Endothelial cell of umbilical vein (primary cell): ENCODE results near the gene KRTAP13-3. TPM values are rescaled to one million over a fixed set of nuclear protein-coding genes. Genes with fewer than 3 reads are reported as not detected.

Experiments
- BruUV-seq: library from RNA; stranded (reverse); fragments of 400-500 nt; replicated peaks from 2 replicates; lab custom pipeline; 2021; lab: Mats Ljungman, UMichigan
- CTCF ChIA-PET: fragments of 300-600, 350-600 bp; sonication (Branson Sonifier 250); formaldehyde crosslinking; loops from one replicate; lab custom pipeline; 2021; ENCODE audit warnings: antibody characterized with exemption, inconsistent platforms; lab: Charles Lee
- POLR2A ChIA-PET: fragments of 300-600, 350-600 bp; sonication (Branson Sonifier 250); formaldehyde crosslinking; loops from one replicate; lab custom pipeline; 2021; ENCODE audit warnings: antibody characterized with exemption, inconsistent platforms; lab: Charles Lee
- DNase-seq: peaks from one replicate; pipeline ENCODE4 v3.0.0-alpha.2; 2011; ENCODE audit warnings: low read depth, low spot score
- FAIRE-seq: peaks from 2 replicates; lab custom pipeline; 2011; peaks lifted over from hg19 to GRCh38; lab: Jason Lieb, UNC
- H2AFZ ChIP-seq: 2 replicates; pipeline ENCODE4 v1.6.0; 2012; ENCODE audit warnings: low read depth, low read length, control low read depth, inconsistent platforms
- H3K27ac ChIP-seq: 2 replicates; pipeline ENCODE4 v1.5.1; 2011; ENCODE audit warnings: low read depth, mild to moderate bottlenecking, control low read depth, low read length, moderate library complexity; ENCODE audit not compliant: insufficient read depth
- H3K27me3 ChIP-seq, 2 experiments: 2 replicates each; pipeline versions ENCODE4 v1.6.0 to v1.6.1; 2011; ENCODE audit warnings: low read length in 2 of 2, mixed read lengths in 1 of 2; ENCODE audit not compliant: control insufficient read depth in 2 of 2, insufficient read depth in 2 of 2
- H3K36me3 ChIP-seq, 2 experiments: 2 replicates in 1 of 2; 3 replicates in 1 of 2; pipeline ENCODE4 v1.5.1; 2011; ENCODE audit warnings: low read length in 2 of 2, mild to moderate bottlenecking in 1 of 2, moderate library complexity in 1 of 2; ENCODE audit not compliant: control insufficient read depth in 2 of 2, insufficient read depth in 2 of 2; ENCODE audit errors: extremely low read depth in 1 of 2
- H3K4me1 ChIP-seq: 3 replicates; pipeline ENCODE4 v1.5.1; 2011; ENCODE audit warnings: mild to moderate bottlenecking, low read length; ENCODE audit not compliant: control insufficient read depth, insufficient read depth; ENCODE audit errors: extremely low read depth
- H3K4me2 ChIP-seq: 2 replicates; pipeline ENCODE4 v1.6.1; 2011; ENCODE audit warnings: low read length, control low read depth, mixed read lengths; ENCODE audit not compliant: insufficient read depth
- H3K4me3 ChIP-seq, 3 experiments: fragments of 200-600 bp in 1 of 3; sonication (generic), shearing (Covaris generic) in 1 of 3; replicated peaks in 1 of 3; 2 replicates each; pipeline ENCODE4 v1.5.1; 2011 to 2016; ENCODE audit warnings: control low read depth in 3 of 3, low read length in 3 of 3, mild to moderate bottlenecking in 2 of 3, inconsistent platforms in 1 of 3, low read depth in 1 of 3, moderate library complexity in 1 of 3; ENCODE audit not compliant: insufficient read depth in 1 of 3
- H3K79me2 ChIP-seq: 2 replicates; pipeline ENCODE4 v1.6.0; 2012; ENCODE audit warnings: low read length, inconsistent platforms; ENCODE audit not compliant: control insufficient read depth, insufficient read depth
- H3K9ac ChIP-seq: replicated peaks from 2 replicates; pipeline ENCODE3; 2011; ENCODE audit warnings: low read length, control low read depth; ENCODE audit not compliant: insufficient read depth; ENCODE audit errors: extremely low read depth
- H3K9me1 ChIP-seq: replicated peaks from 3 replicates; pipeline ENCODE4 v1.6.0; 2011; ENCODE audit warnings: mild to moderate bottlenecking, low read length; ENCODE audit not compliant: control insufficient read depth, insufficient read depth; ENCODE audit errors: extremely low read depth
- H3K9me3 ChIP-seq: replicated peaks from 2 replicates; pipeline ENCODE4 v1.5.1; 2012; ENCODE audit warnings: low read length, inconsistent platforms; ENCODE audit not compliant: control insufficient read depth, insufficient read depth
- H4K20me1 ChIP-seq: replicated peaks from 2 replicates; pipeline ENCODE3; 2011; ENCODE audit warnings: mild to moderate bottlenecking, low read length; ENCODE audit not compliant: control insufficient read depth, insufficient read depth; ENCODE audit errors: extremely low read depth
- EZH2 ChIP-seq: IDR thresholded peaks from 2 replicates; pipeline ENCODE4 v1.6.1; 2012; ENCODE audit warnings: borderline replicate concordance, low read depth, mild to moderate bottlenecking, moderate library complexity, low read length, inconsistent platforms; ENCODE audit not compliant: severe bottlenecking
- FOS ChIP-seq: IDR thresholded peaks from 2 replicates; pipeline ENCODE4 v1.6.1; 2011; ENCODE audit warnings: mild to moderate bottlenecking, low read length, moderate library complexity, borderline replicate concordance; ENCODE audit not compliant: insufficient read depth
- GATA2 ChIP-seq: IDR thresholded peaks from 2 replicates; pipeline ENCODE4 v1.7.0; 2011; ENCODE audit warnings: low read depth, mild to moderate bottlenecking, moderate library complexity, mixed read lengths, low read length; ENCODE audit not compliant: insufficient read length, insufficient read depth
- JUN ChIP-seq: IDR thresholded peaks from 2 replicates; pipeline ENCODE4 v1.6.1; 2011; ENCODE audit warnings: borderline replicate concordance, low read depth; ENCODE audit not compliant: insufficient read length, insufficient read depth
- MYC ChIP-seq: IDR thresholded peaks from one replicate; pipeline ENCODE4 v1.6.1; 2011; ENCODE audit warnings: mild to moderate bottlenecking, low read depth, low read length
- POLR2A ChIP-seq: IDR thresholded peaks from 2 replicates; pipeline ENCODE4 v1.6.1; 2012; ENCODE audit warnings: low read depth, mild to moderate bottlenecking, control low read depth, low read length
- POLR2AphosphoS5 ChIP-seq: IDR thresholded peaks from 2 replicates; pipeline ENCODE4 v1.6.1; 2012; ENCODE audit warnings: low read depth, mild to moderate bottlenecking, control low read depth, low read length, moderate library complexity; ENCODE audit not compliant: insufficient read depth
- dilution Hi-C: fragments of 300-500 bp; cut with MboI; formaldehyde crosslinking; loops from one replicate; pipeline ENCODE4 v1.15.0; 2019; ENCODE audit warnings: low sequenced_read_pairs; ENCODE audit not compliant: extremely low pct_ligation_motif_present
- intact Hi-C: fragments of 100-400 bp; cut with micrococcal nuclease; formaldehyde crosslinking; loops from one replicate; pipeline ENCODE4 v1.10.0; 2022
- polyA plus RNA-seq, 4 experiments: library from polyadenylated mRNA; depleted of rRNA in 3 of 4; stranded (reverse) in 3 of 4; unstranded in 1 of 4; fragments of >200 nt; gene quantifications; 2 replicates each; pipeline versions ENCODE4 v1.2.1 to v1.2.3, GENCODE V29; 2011 to 2012; ENCODE audit warnings: missing spikeins in 1 of 4
- total RNA-seq: library from RNA; stranded (reverse); gene quantifications from 2 replicates; pipeline ENCODE4 v1.2.3, GENCODE V29; 2021
- TF ChIP-seq, protein P1 (sequence below), 2 donors: IDR thresholded peaks; 1 replicate in 1 of 2; 2 replicates in 1 of 2; pipeline ENCODE4 v1.5.1; 2011; ENCODE audit warnings: low read length in 2 of 2, mild to moderate bottlenecking in 2 of 2, moderate library complexity in 2 of 2, control low read depth in 1 of 2, inconsistent platforms in 1 of 2, low read depth in 1 of 2; ENCODE audit not compliant: insufficient read depth in 1 of 2; ENCODE audit errors: extremely low read depth in 1 of 2
- TF ChIP-seq, protein P2 (sequence below): IDR thresholded peaks from 2 replicates; pipeline ENCODE4 v1.6.1; 2011; ENCODE audit not compliant: insufficient read depth, insufficient read length

KRTAP13-3 gene
- total and polyA plus RNA-seq, 2 donors (not counting 3 experiments of a cell fraction or from before 2014, with no cell fraction given) = not detected

DNA sequence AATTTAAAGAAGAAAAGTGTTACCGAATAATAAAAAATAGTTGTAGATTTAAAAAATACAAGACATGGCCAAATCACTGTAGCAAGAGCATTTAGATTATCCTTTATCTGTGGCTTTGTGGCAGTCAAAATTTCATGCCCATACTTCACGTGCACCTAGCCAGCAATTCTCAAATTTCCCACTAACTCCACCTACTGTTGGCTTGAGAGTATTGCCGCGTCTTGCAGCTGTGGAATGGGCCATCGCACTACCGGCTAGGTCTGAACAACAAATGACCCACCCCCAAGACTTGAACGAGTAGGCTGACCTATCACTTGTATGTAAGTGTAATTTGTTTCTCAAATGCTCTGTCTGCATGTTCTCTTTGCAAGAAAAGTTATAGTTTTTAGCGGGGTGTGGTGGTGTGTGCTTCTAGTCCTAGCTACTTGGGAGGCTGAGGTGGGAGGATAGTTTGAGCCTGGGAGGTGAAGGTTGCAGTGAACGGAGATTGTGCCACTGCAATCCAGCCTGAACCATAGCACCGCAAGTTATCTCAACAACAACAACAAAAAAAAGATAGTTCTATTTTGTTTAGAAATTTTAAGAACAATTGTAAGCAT lies 8.4 kb upstream of the KRTAP13-3 start:
- no peaks in the 10 kb centered on the region for H3K4me1 ChIP-seq
- H2AFZ ChIP-seq = no peak overlapping the region
- H3K9me3 ChIP-seq = peaks cover 1% of the 10 kb centered on the region
- H3K9me1 ChIP-seq = no peaks in the 10 kb centered on the region
- H3K27ac ChIP-seq = no peak overlapping the region
- H4K20me1 ChIP-seq = no peaks in the 10 kb centered on the region
- BruUV-seq = no TSS peak
- DNase-seq (no peak), FAIRE-seq (no peak)
- dilution Hi-C loops = no loop called here
- H3K36me3 ChIP-seq = no peaks in the 10 kb centered on the region
- ChIA-PET CTCF (no interaction called here), POLR2A (no interaction called here)
- no peak overlapping the region for H3K4me3 ChIP-seq
- TF ChIP-seq, protein P1, sequence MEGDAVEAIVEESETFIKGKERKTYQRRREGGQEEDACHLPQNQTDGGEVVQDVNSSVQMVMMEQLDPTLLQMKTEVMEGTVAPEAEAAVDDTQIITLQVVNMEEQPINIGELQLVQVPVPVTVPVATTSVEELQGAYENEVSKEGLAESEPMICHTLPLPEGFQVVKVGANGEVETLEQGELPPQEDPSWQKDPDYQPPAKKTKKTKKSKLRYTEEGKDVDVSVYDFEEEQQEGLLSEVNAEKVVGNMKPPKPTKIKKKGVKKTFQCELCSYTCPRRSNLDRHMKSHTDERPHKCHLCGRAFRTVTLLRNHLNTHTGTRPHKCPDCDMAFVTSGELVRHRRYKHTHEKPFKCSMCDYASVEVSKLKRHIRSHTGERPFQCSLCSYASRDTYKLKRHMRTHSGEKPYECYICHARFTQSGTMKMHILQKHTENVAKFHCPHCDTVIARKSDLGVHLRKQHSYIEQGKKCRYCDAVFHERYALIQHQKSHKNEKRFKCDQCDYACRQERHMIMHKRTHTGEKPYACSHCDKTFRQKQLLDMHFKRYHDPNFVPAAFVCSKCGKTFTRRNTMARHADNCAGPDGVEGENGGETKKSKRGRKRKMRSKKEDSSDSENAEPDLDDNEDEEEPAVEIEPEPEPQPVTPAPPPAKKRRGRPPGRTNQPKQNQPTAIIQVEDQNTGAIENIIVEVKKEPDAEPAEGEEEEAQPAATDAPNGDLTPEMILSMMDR (IDR thresholded peaks at IDR 0.05; ENCODE audit: extremely low read depth in 1 of 2, insufficient read depth in 1 of 2, low read depth in 1 of 2, low read length in 2 of 2) = peak in 1 of 2 donors; percentile 21
- TF ChIP-seq POLR2AphosphoS5 (no peak), GATA2 (no peak)
- H3K9ac ChIP-seq = no peak overlapping the region
- no peaks in the 10 kb centered on the region for H3K79me2 ChIP-seq
- intact Hi-C loops = no loop called here
- H3K27me3 ChIP-seq = no peaks in the 10 kb centered on the region
- H3K4me2 ChIP-seq = no peak overlapping the region

DNA sequence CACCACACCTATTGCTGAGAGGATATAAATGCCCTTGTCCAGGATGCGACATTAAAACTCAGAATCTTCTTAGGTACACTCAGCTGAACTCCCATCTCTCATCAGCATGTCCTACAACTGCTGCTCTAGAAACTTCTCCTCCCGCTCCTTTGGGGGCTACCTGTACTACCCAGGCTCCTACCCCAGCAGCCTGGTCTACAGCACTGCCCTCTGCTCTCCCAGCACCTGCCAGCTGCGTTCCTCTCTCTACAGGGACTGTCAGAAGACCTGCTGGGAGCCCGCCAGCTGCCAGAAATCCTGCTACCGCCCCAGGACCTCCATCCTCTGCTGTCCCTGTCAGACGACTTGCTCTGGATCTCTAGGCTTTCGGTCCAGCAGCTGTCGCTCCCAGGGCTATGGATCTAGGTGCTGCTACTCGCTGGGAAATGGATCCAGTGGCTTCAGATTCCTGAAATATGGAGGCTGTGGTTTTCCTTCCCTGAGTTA lies 4.5 kb upstream of the KRTAP13-3 start, which contains the start of gene KRTAP13-4:
KRTAP13-4 (plus strand) TSS at position 51 of the 486 bp plus-strand sequence; CDS start at position 107, 56 bp downstream.
- Histone ChIP-seq H3K4me3 (no peak within 1 kb of the TSS), H3K9me3 (no peaks in the 10 kb centered on the region), H3K9ac (no peak within 1 kb of the TSS), H3K4me1 (no peaks in the 10 kb centered on the region), H3K9me1 (no peaks in the 10 kb centered on the region), H2AFZ (no peak within 1 kb of the TSS), H3K4me2 (no peak within 1 kb of the TSS), H3K79me2 (no peaks in the 10 kb centered on the region), H3K27ac (no peak within 1 kb of the TSS), H4K20me1 (no peaks in the 10 kb centered on the region), H3K36me3 (no peaks in the 10 kb centered on the region), H3K27me3 (no peaks in the 10 kb centered on the region)
- no peak for TF ChIP-seq GATA2
- no peak for TF ChIP-seq POLR2A
- TF ChIP-seq POLR2AphosphoS5 = no peak
- TF ChIP-seq, protein P2, sequence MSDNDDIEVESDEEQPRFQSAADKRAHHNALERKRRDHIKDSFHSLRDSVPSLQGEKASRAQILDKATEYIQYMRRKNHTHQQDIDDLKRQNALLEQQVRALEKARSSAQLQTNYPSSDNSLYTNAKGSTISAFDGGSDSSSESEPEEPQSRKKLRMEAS = no peak
- TF ChIP-seq, protein P1 (IDR thresholded peaks at IDR 0.05; ENCODE audit: extremely low read depth in 1 of 2, insufficient read depth in 1 of 2, low read depth in 1 of 2, low read length in 2 of 2) = no peak
- TF ChIP-seq FOS = no peak
- no peak for TF ChIP-seq JUN
- TF ChIP-seq EZH2 = no peak
- no peak for TF ChIP-seq MYC
- dilution Hi-C loops (no loop called here), intact Hi-C loops (no loop called here)
- no TSS peak for BruUV-seq
- ChIA-PET POLR2A (no interaction called here), CTCF (no interaction called here)
- no peak for DNase-seq
- FAIRE-seq = no peak
